Prostate gland (tissue), 2 donors: ENCODE measurements around the gene KLF13.

ENCODE experiments used
- CTCF ChIP-seq, 4 experiments: fragments of 200-600 bp in 2 of 4; fragments of 450-650 bp in 2 of 4; sonication (generic) in 2 of 4; IDR thresholded peaks; 1 replicate in 3 of 4; 2 replicates in 1 of 4; pipeline ENCODE4 v1.5.1; 2016 to 2019; ENCODE audit warnings: antibody characterized with exemption in 4 of 4, mild to moderate bottlenecking in 2 of 4, moderate library complexity in 2 of 4
- POLR2A ChIP-seq: fragments of 450-650 bp; IDR thresholded peaks from one replicate; pipeline ENCODE4 v1.6.1; 2016; ENCODE audit warnings: antibody characterized with exemption, mild to moderate bottlenecking
- POLR2AphosphoS5 ChIP-seq: sonication (generic); formaldehyde crosslinking; IDR thresholded peaks from one replicate; pipeline ENCODE4 v1.6.1; 2017; ENCODE audit warnings: antibody characterized with exemption

- TF ChIP-seq CTCF (IDR thresholded peaks at IDR 0.05) (no peak), POLR2A (no peak), POLR2AphosphoS5 (no peak)
Observed at GRCh38 chr15:31375772-31376171, 49.1 kb downstream of the KLF13 start.
